ENCODE data around the gene SYTL1.

Gene SYTL1

GRCh38 chr1:27397110-27397509, 55.3 kb downstream of the SYTL1 start:
- Histone ChIP-seq H4K20me1 (ENCODE audit: insufficient read depth, low read length) (no peaks in the 10 kb centered on the region), H3K36me3 (ENCODE audit: insufficient read depth, low read length) (no peaks in the 10 kb centered on the region), H3K4me1 (ENCODE audit: insufficient read depth, low read length) (peaks cover 5% of the 10 kb centered on the region; the same call in 1 of the 2 replicates), H2AFZ (ENCODE audit: low read depth, low read length) (no peak overlapping the region), H3K9me3 (ENCODE audit: insufficient read depth, low read length, severe bottlenecking) (no peaks in the 10 kb centered on the region), H3K4me2 (ENCODE audit: insufficient read depth, low read length) (no peak overlapping the region), H3K9ac (ENCODE audit: low read depth, low read length) (no peak overlapping the region), H3K79me2 (ENCODE audit: insufficient read depth, low read length) (no peaks in the 10 kb centered on the region), H3K27me3 (ENCODE audit: insufficient read depth, low read length, poor library complexity) (no peaks in the 10 kb centered on the region), H3K4me3 (ENCODE audit: low read depth in 1 of 2, low read length in 2 of 2) (no peak overlapping the region), H3K27ac (ENCODE audit: low read length) (no peak overlapping the region)
- DNase-seq = no peak
- ATAC-seq (ENCODE audit: insufficient read depth, low read depth) = no peak
- no peak for TF ChIP-seq CTCF (IDR thresholded peaks at IDR 0.05; ENCODE audit: borderline replicate concordance, extremely low read depth, low read length, poor library complexity, severe bottlenecking)
- TF ChIP-seq EZH2 (IDR thresholded peaks at IDR 0.05; ENCODE audit: borderline replicate concordance, low read depth, low read length, severe bottlenecking) = no peak

- Histone ChIP-seq H3K27me3 (ENCODE audit: insufficient read depth, low read length, poor library complexity) (no peaks in the 10 kb centered on the region), H2AFZ (ENCODE audit: low read depth, low read length) (no peak overlapping the region), H3K36me3 (ENCODE audit: insufficient read depth, low read length) (no peaks in the 10 kb centered on the region), H3K79me2 (ENCODE audit: insufficient read depth, low read length) (no peaks in the 10 kb centered on the region), H3K9me3 (ENCODE audit: insufficient read depth, low read length, severe bottlenecking) (no peaks in the 10 kb centered on the region), H3K27ac (ENCODE audit: low read length) (no peak overlapping the region), H3K4me1 (ENCODE audit: insufficient read depth, low read length) (peaks cover 5% of the 10 kb centered on the region; the same call in 1 of the 2 replicates), H3K4me3 (ENCODE audit: low read depth in 1 of 2, low read length in 2 of 2) (no peak overlapping the region), H4K20me1 (ENCODE audit: insufficient read depth, low read length) (no peaks in the 10 kb centered on the region), H3K9ac (ENCODE audit: low read depth, low read length) (no peak overlapping the region), H3K4me2 (ENCODE audit: insufficient read depth, low read length) (no peak overlapping the region)
- TF ChIP-seq CTCF (IDR thresholded peaks at IDR 0.05; ENCODE audit: borderline replicate concordance, extremely low read depth, low read length, poor library complexity, severe bottlenecking) = no peak
- no peak for TF ChIP-seq EZH2 (IDR thresholded peaks at IDR 0.05; ENCODE audit: borderline replicate concordance, low read depth, low read length, severe bottlenecking)
- ATAC-seq (ENCODE audit: insufficient read depth, low read depth) (no peak), DNase-seq (no peak)
Observed at GRCh38 chr1:27397749-27398148, 55.9 kb downstream of the SYTL1 start.

- H4K20me1 ChIP-seq (ENCODE audit: insufficient read depth, low read length) = no peaks in the 10 kb centered on the region
- no peaks in the 10 kb centered on the region for H3K79me2 ChIP-seq (ENCODE audit: insufficient read depth, low read length)
- no peak overlapping the region for H3K4me2 ChIP-seq (ENCODE audit: insufficient read depth, low read length)
- no peak for TF ChIP-seq EZH2 (IDR thresholded peaks at IDR 0.05; ENCODE audit: borderline replicate concordance, low read depth, low read length, severe bottlenecking)
- no peak for TF ChIP-seq CTCF (IDR thresholded peaks at IDR 0.05; ENCODE audit: borderline replicate concordance, extremely low read depth, low read length, poor library complexity, severe bottlenecking)
- H3K27me3 ChIP-seq (ENCODE audit: insufficient read depth, low read length, poor library complexity) = no peaks in the 10 kb centered on the region
- no peak overlapping the region for H3K4me3 ChIP-seq (ENCODE audit: low read depth in 1 of 2, low read length in 2 of 2)
- peaks cover 5% of the 10 kb centered on the region; the same call in 1 of the 2 replicates for H3K4me1 ChIP-seq (ENCODE audit: insufficient read depth, low read length)
- no peak for DNase-seq
- H3K9ac ChIP-seq (ENCODE audit: low read depth, low read length) = no peak overlapping the region
- ATAC-seq (ENCODE audit: insufficient read depth, low read depth) = no peak
- H3K36me3 ChIP-seq (ENCODE audit: insufficient read depth, low read length) = no peaks in the 10 kb centered on the region
- H3K27ac ChIP-seq (ENCODE audit: low read length) = no peak overlapping the region
- H2AFZ ChIP-seq (ENCODE audit: low read depth, low read length) = no peak overlapping the region
- H3K9me3 ChIP-seq (ENCODE audit: insufficient read depth, low read length, severe bottlenecking) = no peaks in the 10 kb centered on the region
Observed at GRCh38 chr1:27398405-27399149, 56.8 kb downstream of the SYTL1 start.
